ENCODE results near the gene GOLM1.

DNA sequence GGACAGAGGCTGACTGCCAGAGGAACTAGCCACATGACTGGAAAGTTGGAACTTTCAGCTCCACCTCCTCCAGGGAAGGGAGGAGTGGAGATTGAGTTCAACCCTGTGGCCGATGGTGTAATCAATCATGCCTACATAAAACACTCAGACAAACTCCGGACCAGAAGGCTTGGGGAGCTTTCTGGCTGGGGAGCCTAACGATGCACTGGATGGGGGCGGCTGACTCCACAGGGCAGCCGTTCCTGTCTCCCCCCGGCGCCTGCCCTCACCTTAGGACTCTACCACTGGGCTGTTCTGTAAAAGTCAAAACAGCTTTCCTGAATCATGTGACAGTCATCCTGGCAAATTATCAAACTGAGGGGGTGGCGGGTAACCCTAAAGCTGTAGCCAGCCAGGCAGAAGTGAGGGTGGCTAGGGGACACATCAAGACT, 58.0 kb downstream of the GOLM1 start:
- TF ChIP-seq ATF3 (IDR thresholded peaks at IDR 0.05) (no peak), CTCF (IDR thresholded peaks at IDR 0.05; ENCODE audit: low read depth, low read length, missing input control) (no peak), SP1 (IDR thresholded peaks at IDR 0.05) (no peak), RAD21 (IDR thresholded peaks at IDR 0.05) (no peak), GABPA (IDR thresholded peaks at IDR 0.05 in 1 of 2, conservative IDR thresholded peaks at IDR 0.05 in 1 of 2) (no peak), EGR1 (IDR thresholded peaks at IDR 0.05; ENCODE audit: low read depth in 2 of 2) (no peak), JUND (IDR thresholded peaks at IDR 0.05) (no peak), YY1 (IDR thresholded peaks at IDR 0.05) (no peak), HNF4A (conservative IDR thresholded peaks at IDR 0.05) (no peak), TAF1 (conservative IDR thresholded peaks at IDR 0.05) (no peak), RXRA (IDR thresholded peaks at IDR 0.05) (no peak), FOXA1 (IDR thresholded peaks at IDR 0.05) (no peak)
- TF ChIP-seq, protein P1, sequence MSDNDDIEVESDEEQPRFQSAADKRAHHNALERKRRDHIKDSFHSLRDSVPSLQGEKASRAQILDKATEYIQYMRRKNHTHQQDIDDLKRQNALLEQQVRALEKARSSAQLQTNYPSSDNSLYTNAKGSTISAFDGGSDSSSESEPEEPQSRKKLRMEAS (IDR thresholded peaks at IDR 0.05), result no peak
- TF ChIP-seq, protein P2, sequence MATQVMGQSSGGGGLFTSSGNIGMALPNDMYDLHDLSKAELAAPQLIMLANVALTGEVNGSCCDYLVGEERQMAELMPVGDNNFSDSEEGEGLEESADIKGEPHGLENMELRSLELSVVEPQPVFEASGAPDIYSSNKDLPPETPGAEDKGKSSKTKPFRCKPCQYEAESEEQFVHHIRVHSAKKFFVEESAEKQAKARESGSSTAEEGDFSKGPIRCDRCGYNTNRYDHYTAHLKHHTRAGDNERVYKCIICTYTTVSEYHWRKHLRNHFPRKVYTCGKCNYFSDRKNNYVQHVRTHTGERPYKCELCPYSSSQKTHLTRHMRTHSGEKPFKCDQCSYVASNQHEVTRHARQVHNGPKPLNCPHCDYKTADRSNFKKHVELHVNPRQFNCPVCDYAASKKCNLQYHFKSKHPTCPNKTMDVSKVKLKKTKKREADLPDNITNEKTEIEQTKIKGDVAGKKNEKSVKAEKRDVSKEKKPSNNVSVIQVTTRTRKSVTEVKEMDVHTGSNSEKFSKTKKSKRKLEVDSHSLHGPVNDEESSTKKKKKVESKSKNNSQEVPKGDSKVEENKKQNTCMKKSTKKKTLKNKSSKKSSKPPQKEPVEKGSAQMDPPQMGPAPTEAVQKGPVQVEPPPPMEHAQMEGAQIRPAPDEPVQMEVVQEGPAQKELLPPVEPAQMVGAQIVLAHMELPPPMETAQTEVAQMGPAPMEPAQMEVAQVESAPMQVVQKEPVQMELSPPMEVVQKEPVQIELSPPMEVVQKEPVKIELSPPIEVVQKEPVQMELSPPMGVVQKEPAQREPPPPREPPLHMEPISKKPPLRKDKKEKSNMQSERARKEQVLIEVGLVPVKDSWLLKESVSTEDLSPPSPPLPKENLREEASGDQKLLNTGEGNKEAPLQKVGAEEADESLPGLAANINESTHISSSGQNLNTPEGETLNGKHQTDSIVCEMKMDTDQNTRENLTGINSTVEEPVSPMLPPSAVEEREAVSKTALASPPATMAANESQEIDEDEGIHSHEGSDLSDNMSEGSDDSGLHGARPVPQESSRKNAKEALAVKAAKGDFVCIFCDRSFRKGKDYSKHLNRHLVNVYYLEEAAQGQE (IDR thresholded peaks at IDR 0.05), result no peak
